Activated naive CD4-positive, alpha-beta T cell treated with anti-CD3 and anti-CD28 coated beads, Interleukin-2, amount 50 U/mL, for 72 hours (primary cell): ENCODE measurements around the gene RPGRIP1L. TPM values are rescaled to one million over a fixed set of nuclear protein-coding genes. Genes with fewer than 3 reads are reported as not detected.

ENCODE experiments used
- ATAC-seq, 2 donors: fragments of 150-1000 bp; cut with Tn5 transposase; 2 replicates each; pipeline ENCODE4 v1.10.0; 2021; ENCODE audit warnings: mild to moderate bottlenecking in 2 of 2, moderate library complexity in 2 of 2
- DNase-seq, 2 donors: peaks; one replicate each; pipeline ENCODE4 v3.0.0; 2021 to 2022; ENCODE audit warnings: low spot score in 2 of 2
- H3K27ac Mint-ChIP-seq, 2 donors: one replicate each; pipeline ENCODE4 v1.8.0; 2022; ENCODE audit warnings: mild to moderate bottlenecking in 2 of 2, mixed read lengths in 2 of 2
- H3K36me3 Mint-ChIP-seq, 2 donors: one replicate each; pipeline ENCODE4 v1.8.0; 2022; ENCODE audit warnings: mixed read lengths in 2 of 2
- H3K9me3 Mint-ChIP-seq, 2 donors: one replicate each; pipeline ENCODE4 v1.8.0; 2022; ENCODE audit warnings: mixed read lengths in 2 of 2
- total RNA-seq, 2 donors: library from RNA; stranded (reverse); gene quantifications; one replicate each; pipeline ENCODE4 v1.2.3, GENCODE V29; 2022

The RPGRIP1L gene
- total RNA-seq, result 1 to 10 TPM; 6.3 to 7.3 TPM

- peak within 1 kb of the TSS; percentile 81 to 97 for H3K27ac Mint-ChIP-seq
- DNase-seq (peak; percentile 96 to 97), ATAC-seq (peak; percentile 96 to 99)
- H3K9me3 Mint-ChIP-seq, result no peaks in the 10 kb centered on the region
- peaks cover 24 to 26% of the 10 kb centered on the region in 2 donors for H3K36me3 Mint-ChIP-seq
Observed at GRCh38 chr16:53703590-53704444, at the start of gene RPGRIP1L, which contains the start of gene FTO. Gene RPGRIP1L (minus strand): TSS chr16:53703859. CDS start chr16:53700723, 3,136 bp downstream. Gene FTO (plus strand): TSS chr16:53704156.

DNA sequence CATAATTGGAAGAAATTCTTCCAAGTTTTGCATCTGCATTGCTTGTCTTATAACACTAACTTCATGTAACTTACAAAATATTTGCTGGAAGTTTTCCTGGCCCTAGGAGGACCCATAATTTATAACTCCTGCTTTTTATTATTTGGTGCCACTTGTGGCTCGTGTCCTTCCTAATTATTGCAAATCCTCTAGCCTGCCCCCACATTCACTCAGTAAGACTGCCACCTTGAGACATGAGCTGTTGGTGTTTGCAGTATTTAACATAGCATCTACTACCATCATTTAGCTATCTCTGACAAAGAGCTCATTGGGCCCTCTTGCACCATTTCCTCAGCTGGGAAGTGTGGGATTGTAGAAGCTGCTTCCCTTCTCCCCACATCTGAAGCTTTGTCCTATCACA, 49.8 kb upstream of the RPGRIP1L start:
- Mint-ChIP-seq H3K9me3 (peaks cover 0 to 2% of the 10 kb centered on the region in 2 donors), H3K36me3 (no peaks in the 10 kb centered on the region), H3K27ac (no peak overlapping the region)
- DNase-seq (no peak), ATAC-seq (no peak)

- peaks cover 3 to 6% of the 10 kb centered on the region in 2 donors for H3K36me3 Mint-ChIP-seq
- peaks cover 0 to 2% of the 10 kb centered on the region in 2 donors for H3K9me3 Mint-ChIP-seq
- DNase-seq (no peak), ATAC-seq (no peak)
- H3K27ac Mint-ChIP-seq, result no peak overlapping the region
Observed at GRCh38 chr16:53752560-53752959, 48.9 kb upstream of the RPGRIP1L start.

GRCh38 chr16:53745753-53746266, 42.2 kb upstream of the RPGRIP1L start:
- Mint-ChIP-seq H3K36me3 (peaks cover 6 to 16% of the 10 kb centered on the region in 2 donors), H3K9me3 (peaks cover 3 to 10% of the 10 kb centered on the region in 2 donors), H3K27ac (no peak overlapping the region)
- DNase-seq, result no peak
- peak; percentile 80 to 82 for ATAC-seq

DNA sequence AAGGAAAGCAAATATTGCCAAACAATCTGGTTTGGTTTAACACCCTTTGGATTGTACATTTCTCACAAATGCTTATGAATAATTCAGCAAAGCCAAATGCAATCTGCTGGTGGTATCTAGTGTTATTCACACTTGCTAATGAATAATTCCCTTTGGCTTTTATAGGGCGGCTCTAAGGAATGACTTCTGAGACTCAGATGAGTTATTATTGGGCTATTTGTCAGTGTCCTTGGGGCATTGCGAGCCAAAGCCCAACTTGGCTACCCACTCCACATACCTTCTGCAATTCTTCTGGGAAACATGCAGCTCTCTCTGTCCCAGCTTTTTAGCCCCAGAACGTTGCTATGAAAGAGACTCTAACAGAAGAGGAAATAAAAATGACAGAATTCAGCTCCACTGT, 41.4 kb upstream of the RPGRIP1L start:
- peaks cover 3 to 10% of the 10 kb centered on the region in 2 donors for H3K9me3 Mint-ChIP-seq
- H3K36me3 Mint-ChIP-seq, result peaks cover 6 to 16% of the 10 kb centered on the region in 2 donors
- H3K27ac Mint-ChIP-seq, result peak overlapping the region in 1 of 2 donors; percentile 40
- DNase-seq, result no peak
- ATAC-seq, result no peak

DNA sequence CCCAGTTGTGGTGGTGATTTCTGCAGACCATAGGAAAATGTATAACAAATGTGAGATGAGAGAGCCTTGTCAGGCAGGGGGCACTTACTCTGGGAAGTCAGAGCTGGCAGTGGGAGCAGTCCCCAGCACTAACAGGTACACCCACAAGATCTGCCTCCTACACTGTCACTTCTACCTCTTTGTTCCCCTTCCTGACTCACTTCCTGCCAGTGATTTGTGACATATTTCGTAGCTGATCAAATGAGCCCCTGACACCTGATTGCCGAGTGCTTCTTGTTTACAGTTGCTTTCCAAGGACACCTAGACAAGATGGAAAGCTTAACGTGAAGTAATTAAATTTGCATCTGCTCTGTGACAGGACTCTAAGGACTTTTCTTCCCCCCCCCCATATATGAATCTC, 40.8 kb upstream of the RPGRIP1L start:
- Mint-ChIP-seq H3K36me3 (peaks cover 6 to 16% of the 10 kb centered on the region in 2 donors), H3K9me3 (peaks cover 3 to 10% of the 10 kb centered on the region in 2 donors), H3K27ac (peak overlapping the region; percentile 1 to 3)
- peak in 1 of 2 donors; percentile 18 for DNase-seq
- peak; percentile 78 to 82 for ATAC-seq

DNA sequence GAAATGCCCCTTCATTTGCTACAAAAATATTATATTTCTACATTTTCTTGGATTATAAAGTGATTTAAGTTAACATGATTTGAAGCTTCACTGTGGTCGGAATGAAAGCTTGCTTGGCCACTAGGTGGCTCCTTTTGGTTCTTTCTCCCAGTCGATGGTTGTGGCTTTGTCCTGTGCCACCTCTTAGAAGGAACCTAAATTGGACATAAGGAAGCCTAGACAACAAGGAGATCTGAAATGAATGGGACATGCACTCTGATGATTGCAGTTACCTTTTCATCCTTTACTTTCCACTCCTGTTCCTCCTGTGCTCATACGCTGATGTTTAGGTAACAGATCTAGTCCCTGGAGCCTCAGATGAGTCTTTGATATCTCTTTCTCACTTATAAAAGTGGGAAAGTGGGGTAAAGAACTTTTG, 39.5 kb upstream of the RPGRIP1L start:
- H3K9me3 Mint-ChIP-seq, result peaks cover 3 to 10% of the 10 kb centered on the region in 2 donors
- ATAC-seq, result no peak
- DNase-seq, result no peak
- peaks cover 6 to 16% of the 10 kb centered on the region in 2 donors for H3K36me3 Mint-ChIP-seq
- no peak overlapping the region for H3K27ac Mint-ChIP-seq

DNA sequence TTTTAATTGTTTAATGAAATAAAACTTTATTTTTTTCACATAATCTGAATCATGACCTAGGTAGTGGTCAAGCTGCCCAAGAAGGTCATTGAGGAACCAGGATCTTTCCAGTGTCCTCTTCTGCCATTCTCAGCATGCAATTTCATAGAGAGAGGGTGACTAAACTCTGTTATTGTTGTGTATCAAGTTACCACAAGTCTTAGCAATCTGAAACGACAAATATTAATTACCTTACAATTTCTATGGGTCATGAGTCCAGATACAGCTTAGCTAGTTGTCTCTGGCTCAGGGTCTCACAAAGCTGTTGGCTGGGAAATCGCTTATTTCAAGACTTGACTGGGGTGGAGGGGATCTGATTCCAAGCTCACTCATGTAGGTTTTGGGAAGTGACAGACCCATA, 37.9 kb upstream of the RPGRIP1L start:
- no peak for ATAC-seq

DNA sequence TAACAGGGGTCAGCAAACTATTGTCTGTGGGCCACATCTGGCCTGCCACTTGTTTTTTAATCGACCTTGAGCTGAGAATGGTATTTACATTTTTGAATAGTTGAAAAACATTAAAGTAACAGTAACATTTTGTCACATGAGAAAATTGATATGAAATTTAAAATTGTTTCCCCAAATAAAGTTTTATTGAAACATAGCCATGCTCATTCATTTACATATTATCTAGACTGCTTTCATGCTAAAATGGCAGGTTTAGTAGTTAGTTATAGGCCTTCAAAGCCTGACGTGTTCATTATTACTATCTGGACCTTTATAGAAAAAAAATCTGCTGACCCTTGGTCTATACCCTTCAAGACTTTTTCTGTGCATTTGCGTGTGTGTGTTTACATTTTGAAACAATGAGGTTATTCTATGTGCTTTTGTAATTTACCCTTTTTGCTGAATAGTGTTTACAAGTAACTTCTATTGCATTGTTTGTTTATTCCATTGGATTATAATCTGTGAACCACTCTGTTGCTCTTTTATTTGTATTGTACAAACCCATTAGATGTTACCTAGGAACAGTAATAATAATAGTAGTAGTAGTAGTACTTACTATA, 37.4 kb upstream of the RPGRIP1L start:
- ATAC-seq (no peak), DNase-seq (no peak)
- no peak overlapping the region for H3K27ac Mint-ChIP-seq
- H3K9me3 Mint-ChIP-seq, result no peaks in the 10 kb centered on the region
- H3K36me3 Mint-ChIP-seq, result no peaks in the 10 kb centered on the region

More for the DNA sequence above, 37.9 kb upstream of the RPGRIP1L start:
- Mint-ChIP-seq H3K9me3 (peaks cover 0 to under 1% of the 10 kb centered on the region in 2 donors), H3K27ac (no peak overlapping the region), H3K36me3 (peaks cover 0 to under 1% of the 10 kb centered on the region in 2 donors)
- DNase-seq, result no peak

GRCh38 chr16:53740476-53740875, 36.8 kb upstream of the RPGRIP1L start:
- no peak for ATAC-seq
- DNase-seq, result no peak
- no peaks in the 10 kb centered on the region for H3K9me3 Mint-ChIP-seq
- H3K27ac Mint-ChIP-seq, result no peak overlapping the region
- H3K36me3 Mint-ChIP-seq, result no peaks in the 10 kb centered on the region

- no peaks in the 10 kb centered on the region for H3K36me3 Mint-ChIP-seq
- ATAC-seq (no peak), DNase-seq (no peak)
- no peaks in the 10 kb centered on the region for H3K9me3 Mint-ChIP-seq
- no peak overlapping the region for H3K27ac Mint-ChIP-seq
Observed at GRCh38 chr16:53737552-53737951, 33.9 kb upstream of the RPGRIP1L start.

DNA sequence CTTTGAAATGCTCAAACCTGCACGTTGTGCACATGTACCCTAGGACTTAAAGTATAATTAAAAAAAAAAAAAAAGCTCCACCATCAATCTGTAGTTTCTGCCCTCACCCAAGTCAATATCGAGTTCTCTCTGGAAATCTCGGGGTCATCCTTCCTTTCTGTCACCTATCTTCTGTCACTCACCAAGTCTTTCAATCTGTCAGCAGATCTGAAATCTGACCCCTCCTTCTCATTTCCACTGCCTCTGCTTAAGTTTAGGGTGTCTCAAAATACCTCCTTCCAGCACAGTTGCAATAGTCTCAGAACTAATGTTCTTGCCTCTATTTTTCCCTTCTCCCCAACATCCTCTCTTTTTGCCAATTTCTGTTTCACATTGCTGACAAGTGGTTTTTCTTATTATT, 32.6 kb upstream of the RPGRIP1L start:
- Mint-ChIP-seq H3K27ac (no peak overlapping the region), H3K36me3 (no peaks in the 10 kb centered on the region), H3K9me3 (no peaks in the 10 kb centered on the region)
- DNase-seq, result no peak
- no peak for ATAC-seq

DNA sequence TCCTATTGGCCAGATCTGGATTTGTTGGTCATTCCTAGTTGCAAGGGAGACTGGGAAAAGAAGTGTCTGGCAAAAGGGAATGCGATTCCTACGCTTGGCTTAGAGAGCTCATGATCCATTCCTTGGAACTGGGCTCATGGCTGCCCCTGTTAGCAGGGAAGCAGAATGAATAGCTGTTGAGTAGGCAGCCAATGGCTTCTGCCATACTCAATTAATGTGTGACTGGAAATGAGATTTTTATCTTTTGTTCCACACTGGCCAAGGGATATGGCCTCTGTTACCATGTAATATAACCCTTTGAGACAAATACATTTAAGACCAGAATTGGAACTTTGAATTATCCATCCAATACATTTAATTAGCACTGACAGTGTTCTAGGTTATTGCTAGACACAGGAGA, 31.2 kb upstream of the RPGRIP1L start:
- no peak overlapping the region for H3K27ac Mint-ChIP-seq
- DNase-seq (no peak), ATAC-seq (no peak)
- no peaks in the 10 kb centered on the region for H3K9me3 Mint-ChIP-seq
- H3K36me3 Mint-ChIP-seq, result no peaks in the 10 kb centered on the region

DNA sequence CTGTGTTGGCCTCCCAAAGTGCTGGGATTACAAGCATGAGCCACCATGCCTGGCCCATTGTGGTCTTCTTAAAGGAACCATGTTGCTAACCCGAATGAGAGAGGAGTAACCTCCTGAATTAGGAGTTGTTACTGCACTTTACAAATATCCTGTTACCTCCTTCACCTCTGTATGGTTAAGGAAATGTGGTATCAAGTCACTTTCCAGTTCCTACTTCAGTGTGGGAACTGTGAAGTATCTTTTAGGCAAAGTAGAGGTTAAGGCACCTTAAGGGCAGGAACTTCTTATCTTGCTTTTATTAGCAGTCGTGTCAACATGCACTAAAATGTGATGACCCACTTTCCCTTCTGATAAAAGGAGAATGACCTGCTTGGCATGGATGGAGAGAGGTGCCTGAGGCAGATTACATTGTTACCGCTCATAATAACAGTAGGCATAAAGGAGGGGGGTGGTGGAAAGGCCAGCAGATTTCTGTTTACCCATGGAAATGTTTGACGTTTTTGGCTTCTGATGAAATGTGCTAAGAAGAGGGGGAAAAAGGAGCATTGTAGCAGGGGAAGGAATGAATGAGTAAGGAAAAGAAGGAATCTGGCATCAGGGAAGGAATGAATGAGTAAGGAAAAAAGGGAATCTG, 28.8 kb upstream of the RPGRIP1L start:
- ATAC-seq, result no peak
- Mint-ChIP-seq H3K36me3 (peaks cover 0 to 12% of the 10 kb centered on the region in 2 donors), H3K27ac (peak overlapping the region in 1 of 2 donors; percentile 48), H3K9me3 (peaks cover 0 to 9% of the 10 kb centered on the region in 2 donors)
- DNase-seq, result no peak

- Mint-ChIP-seq H3K36me3 (peaks cover 0 to 18% of the 10 kb centered on the region in 2 donors), H3K27ac (no peak overlapping the region), H3K9me3 (peaks cover 0 to 14% of the 10 kb centered on the region in 2 donors)
- DNase-seq (no peak), ATAC-seq (no peak)
Observed at GRCh38 chr16:53730693-53731092, 27.0 kb upstream of the RPGRIP1L start.

GRCh38 chr16:53726625-53727024, 23.0 kb upstream of the RPGRIP1L start:
- DNase-seq (no peak), ATAC-seq (no peak)
- Mint-ChIP-seq H3K27ac (no peak overlapping the region), H3K36me3 (peaks cover 0 to 18% of the 10 kb centered on the region in 2 donors), H3K9me3 (peaks cover 0 to 14% of the 10 kb centered on the region in 2 donors)

DNA sequence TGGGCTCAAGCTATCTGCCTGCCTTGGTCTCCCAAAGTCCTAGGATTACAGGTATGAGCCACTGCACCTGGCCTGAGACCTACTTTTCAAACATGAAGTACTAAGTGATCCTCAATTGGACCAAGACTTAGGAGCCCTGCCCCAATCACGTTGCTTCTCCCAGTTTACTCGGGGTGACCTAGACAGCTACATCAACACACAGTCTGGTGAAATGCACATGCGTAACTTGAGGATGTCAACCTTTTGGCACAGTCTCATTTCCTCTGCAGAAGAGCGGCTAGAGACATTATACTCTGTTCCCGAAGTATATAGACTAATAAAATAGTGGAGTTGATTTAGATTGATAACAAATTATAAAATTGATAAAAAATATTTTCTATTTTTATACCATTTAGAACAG, 17.4 kb upstream of the RPGRIP1L start:
- ATAC-seq, result no peak
- Mint-ChIP-seq H3K9me3 (no peaks in the 10 kb centered on the region), H3K36me3 (peaks cover 0 to 5% of the 10 kb centered on the region in 2 donors), H3K27ac (no peak overlapping the region)
- no peak for DNase-seq
